Activated naive CD8-positive, alpha-beta T cell treated with anti-CD3 and anti-CD28 coated beads, Interleukin-2, amount 10 ng/mL, durations not matched to agents 7 days and 5 days (primary cell): ENCODE measurements around the gene TET1. TPM values are rescaled to one million over a fixed set of nuclear protein-coding genes. Genes with fewer than 3 reads are reported as not detected.
"Not testable (repeated sequence)": the region's sequence is repeated elsewhere in the genome, so short reads cannot be mapped to it uniquely, and the experiment has no call there.

Source experiments
- ATAC-seq: fragments of 150-1000 bp; cut with Tn5 transposase; one replicate; pipeline ENCODE4 v1.10.0; 2021; ENCODE audit warnings: low read depth, moderate library complexity
- POLR2A ChIA-PET: fragments of 350-600 bp; sonication (Branson Sonifier 250); formaldehyde crosslinking; loops from one replicate; lab custom pipeline; 2021; ENCODE audit warnings: antibody characterized with exemption; lab: Charles Lee
- DNase-seq: peaks from one replicate; pipeline ENCODE4 v3.0.0; 2021
- H3K27ac Mint-ChIP-seq: one replicate; pipeline ENCODE4 v1.8.0; 2022; ENCODE audit warnings: mild to moderate bottlenecking, mixed read lengths
- H3K27me3 Mint-ChIP-seq: one replicate; pipeline ENCODE4 v1.8.0; 2022; ENCODE audit warnings: mild to moderate bottlenecking, moderate library complexity, mixed read lengths
- H3K36me3 Mint-ChIP-seq: one replicate; pipeline ENCODE4 v1.8.0; 2021; ENCODE audit warnings: mild to moderate bottlenecking, mixed read lengths
- H3K4me1 Mint-ChIP-seq: one replicate; pipeline ENCODE4 v1.8.0; 2021; ENCODE audit warnings: mixed read lengths
- H3K4me3 Mint-ChIP-seq: one replicate; pipeline ENCODE4 v1.8.0; 2022; ENCODE audit warnings: mild to moderate bottlenecking, moderate library complexity, mixed read lengths
- H3K9me3 Mint-ChIP-seq: one replicate; pipeline ENCODE4 v1.8.0; 2021; ENCODE audit warnings: mixed read lengths
- total RNA-seq, 2 experiments: library from RNA; stranded (reverse); gene quantifications; one replicate each; pipeline ENCODE4 v1.2.3, GENCODE V29; 2021

TET1 gene
- total RNA-seq, 2 experiments from 2014 or later = 3.8 to 4.1 TPM

- no peak for ATAC-seq
Observed at GRCh38 chr10:68636335-68636734, 76.2 kb downstream of the TET1 start.

GRCh38 chr10:68643550-68643949, 83.4 kb downstream of the TET1 start:
- H3K4me1 Mint-ChIP-seq, ATAC-seq, H3K27me3 Mint-ChIP-seq, H3K27ac Mint-ChIP-seq, H3K9me3 Mint-ChIP-seq, POLR2A ChIA-PET, DNase-seq, H3K4me3 Mint-ChIP-seq: not testable (repeated sequence)
- H3K36me3 Mint-ChIP-seq = peaks cover 18% of the 10 kb centered on the region

More at GRCh38 chr10:68636335-68636734, 76.2 kb downstream of the TET1 start:
- POLR2A ChIA-PET = no interaction called here
- Mint-ChIP-seq H3K4me3 (no peak overlapping the region), H3K27ac (no peak overlapping the region), H3K36me3 (peaks cover 5% of the 10 kb centered on the region), H3K27me3 (peaks cover 2% of the 10 kb centered on the region), H3K9me3 (no peaks in the 10 kb centered on the region), H3K4me1 (peaks cover 3% of the 10 kb centered on the region)
- DNase-seq = no peak

GRCh38 chr10:68647672-68648341, 87.7 kb downstream of the TET1 start:
- ATAC-seq (no peak), DNase-seq (no peak)
- no peaks in the 10 kb centered on the region for H3K4me1 Mint-ChIP-seq
- no peaks in the 10 kb centered on the region for H3K27me3 Mint-ChIP-seq
- peaks cover 3% of the 10 kb centered on the region for H3K9me3 Mint-ChIP-seq
- H3K27ac Mint-ChIP-seq = no peak overlapping the region
- H3K36me3 Mint-ChIP-seq = peaks cover 21% of the 10 kb centered on the region
- H3K4me3 Mint-ChIP-seq = no peak overlapping the region
- POLR2A ChIA-PET = no interaction called here

GRCh38 chr10:68655620-68656126, 95.5 kb downstream of the TET1 start:
- Mint-ChIP-seq H3K4me3 (no peak overlapping the region), H3K27ac (no peak overlapping the region), H3K4me1 (no peaks in the 10 kb centered on the region), H3K9me3 (no peaks in the 10 kb centered on the region), H3K36me3 (peaks cover 3% of the 10 kb centered on the region), H3K27me3 (no peaks in the 10 kb centered on the region)
- POLR2A ChIA-PET = no interaction called here
- DNase-seq (no peak), ATAC-seq (no peak)

GRCh38 chr10:68665841-68666240, 105.7 kb downstream of the TET1 start:
- no peaks in the 10 kb centered on the region for H3K9me3 Mint-ChIP-seq
- no peak for DNase-seq
- no peak for ATAC-seq
- POLR2A ChIA-PET = no interaction called here
- H3K36me3 Mint-ChIP-seq = peaks cover 8% of the 10 kb centered on the region
- no peak overlapping the region for H3K4me3 Mint-ChIP-seq
- H3K27me3 Mint-ChIP-seq = no peaks in the 10 kb centered on the region
- no peak overlapping the region for H3K27ac Mint-ChIP-seq
- H3K4me1 Mint-ChIP-seq = no peaks in the 10 kb centered on the region

- POLR2A ChIA-PET = no interaction called here
- Mint-ChIP-seq H3K27ac (no peak overlapping the region), H3K27me3 (no peaks in the 10 kb centered on the region), H3K9me3 (no peaks in the 10 kb centered on the region), H3K36me3 (peaks cover 11% of the 10 kb centered on the region), H3K4me3 (no peak overlapping the region), H3K4me1 (no peaks in the 10 kb centered on the region)
- ATAC-seq (no peak), DNase-seq (no peak)
Observed at GRCh38 chr10:68666280-68666760, 106.2 kb downstream of the TET1 start.

- DNase-seq (no peak), ATAC-seq (no peak)
- H3K4me3 Mint-ChIP-seq = no peak overlapping the region
- no peak overlapping the region for H3K27ac Mint-ChIP-seq
- H3K4me1 Mint-ChIP-seq = no peaks in the 10 kb centered on the region
- H3K27me3 Mint-ChIP-seq = no peaks in the 10 kb centered on the region
- POLR2A ChIA-PET = no interaction called here
- no peaks in the 10 kb centered on the region for H3K9me3 Mint-ChIP-seq
- H3K36me3 Mint-ChIP-seq = peaks cover 13% of the 10 kb centered on the region
Observed at GRCh38 chr10:68668231-68668630, 108.1 kb downstream of the TET1 start.

GRCh38 chr10:68668972-68669371, 108.8 kb downstream of the TET1 start:
- H3K9me3 Mint-ChIP-seq = no peaks in the 10 kb centered on the region
- H3K4me1 Mint-ChIP-seq = no peaks in the 10 kb centered on the region
- H3K27ac Mint-ChIP-seq = no peak overlapping the region
- no peak for ATAC-seq
- POLR2A ChIA-PET = interaction anchor here (0.6 kb wide), 1 partner anchor 164 kb away, joined by 3 read pairs; no protein-coding TSS in a partner anchor
- no peak overlapping the region for H3K4me3 Mint-ChIP-seq
- no peaks in the 10 kb centered on the region for H3K27me3 Mint-ChIP-seq
- H3K36me3 Mint-ChIP-seq = peaks cover 14% of the 10 kb centered on the region
- no peak for DNase-seq

GRCh38 chr10:68684413-68684812, 124.3 kb downstream of the TET1 start:
- H3K27me3 Mint-ChIP-seq = no peaks in the 10 kb centered on the region
- POLR2A ChIA-PET = interaction anchor here (0.7 kb wide), 1 partner anchor 433 kb away, joined by 3 read pairs; no protein-coding TSS in a partner anchor
- H3K4me1 Mint-ChIP-seq = peaks cover 1% of the 10 kb centered on the region
- H3K4me3 Mint-ChIP-seq = no peak overlapping the region
- ATAC-seq (no peak), DNase-seq (no peak)
- H3K36me3 Mint-ChIP-seq = peaks cover 16% of the 10 kb centered on the region
- no peaks in the 10 kb centered on the region for H3K9me3 Mint-ChIP-seq
- H3K27ac Mint-ChIP-seq = no peak overlapping the region

- H3K4me3 Mint-ChIP-seq = no peak overlapping the region
- H3K27me3 Mint-ChIP-seq = peaks cover 7% of the 10 kb centered on the region
- no peaks in the 10 kb centered on the region for H3K4me1 Mint-ChIP-seq
- POLR2A ChIA-PET = interaction anchor here (0.6 kb wide), 1 partner anchor 471 kb away, joined by 3 read pairs; no protein-coding TSS in a partner anchor
- no peak overlapping the region for H3K27ac Mint-ChIP-seq
- no peaks in the 10 kb centered on the region for H3K9me3 Mint-ChIP-seq
- peaks cover 5% of the 10 kb centered on the region for H3K36me3 Mint-ChIP-seq
- DNase-seq (no peak), ATAC-seq (no peak)
Observed at GRCh38 chr10:68696018-68696417, 135.9 kb downstream of the TET1 start.

- DNase-seq (no peak), ATAC-seq (no peak)
- Mint-ChIP-seq H3K36me3 (peaks cover 2% of the 10 kb centered on the region), H3K9me3 (no peaks in the 10 kb centered on the region), H3K27ac (no peak overlapping the region), H3K27me3 (peaks cover 11% of the 10 kb centered on the region), H3K4me3 (no peak overlapping the region), H3K4me1 (no peaks in the 10 kb centered on the region)
- POLR2A ChIA-PET = no interaction called here
Observed at GRCh38 chr10:68697106-68697505, 137.0 kb downstream of the TET1 start.

- no peak for ATAC-seq
- POLR2A ChIA-PET = no interaction called here
- no peaks in the 10 kb centered on the region for H3K36me3 Mint-ChIP-seq
- no peak overlapping the region for H3K27ac Mint-ChIP-seq
- no peaks in the 10 kb centered on the region for H3K4me1 Mint-ChIP-seq
- H3K4me3 Mint-ChIP-seq = no peak overlapping the region
- H3K9me3 Mint-ChIP-seq = no peaks in the 10 kb centered on the region
- no peak for DNase-seq
- H3K27me3 Mint-ChIP-seq = peaks cover 11% of the 10 kb centered on the region
Observed at GRCh38 chr10:68700197-68700596, 140.1 kb downstream of the TET1 start.

- Mint-ChIP-seq H3K27me3 (peaks cover 4% of the 10 kb centered on the region), H3K36me3 (no peaks in the 10 kb centered on the region), H3K4me3 (no peak overlapping the region), H3K9me3 (no peaks in the 10 kb centered on the region), H3K4me1 (no peaks in the 10 kb centered on the region), H3K27ac (no peak overlapping the region)
- no peak for ATAC-seq
- POLR2A ChIA-PET = no interaction called here
- no peak for DNase-seq
Observed at GRCh38 chr10:68705548-68705947, 145.4 kb downstream of the TET1 start.

- not testable (repeated sequence) for H3K9me3 Mint-ChIP-seq, H3K4me1 Mint-ChIP-seq, H3K4me3 Mint-ChIP-seq, ATAC-seq, H3K27me3 Mint-ChIP-seq, DNase-seq, H3K27ac Mint-ChIP-seq, H3K36me3 Mint-ChIP-seq
- POLR2A ChIA-PET = interaction anchor here (0.6 to 0.7 kb wide), 2 partner anchors 13 to 248 kb away, joined by 3 to 9 read pairs; no protein-coding TSS in a partner anchor
Observed at GRCh38 chr10:68708987-68709386, 148.8 kb downstream of the TET1 start.
